Tibial nerve (tissue), 4 donors: ENCODE results near the gene RAPH1.

Source experiments
- CTCF ChIP-seq, 5 experiments: fragments of 200-600 bp in 3 of 5; fragments of 450-650 bp in 2 of 5; sonication (generic) in 3 of 5; IDR thresholded peaks; one replicate each; pipeline ENCODE4 v1.5.1; 2016 to 2019; ENCODE audit warnings: antibody characterized with exemption in 5 of 5, mild to moderate bottlenecking in 3 of 5, moderate library complexity in 2 of 5
- EP300 ChIP-seq, 2 donors: sonication (generic); formaldehyde crosslinking; IDR thresholded peaks; one replicate each; pipeline ENCODE4 v1.6.1; 2017; ENCODE audit warnings: antibody characterized with exemption in 2 of 2, mild to moderate bottlenecking in 1 of 2
- POLR2A ChIP-seq, 2 donors: fragments of 450-650 bp; IDR thresholded peaks; one replicate each; pipeline ENCODE4 v1.6.1; 2017; ENCODE audit warnings: antibody characterized with exemption in 2 of 2, mild to moderate bottlenecking in 2 of 2, moderate library complexity in 2 of 2

GRCh38 chr2:203484266-203485112, 50.6 kb downstream of the RAPH1 start:
- TF ChIP-seq POLR2A (IDR thresholded peaks at IDR 0.05) = no peak
- TF ChIP-seq CTCF (IDR thresholded peaks at IDR 0.05) = peak; percentile 44 to 69 (median 55)
- TF ChIP-seq EP300 (IDR thresholded peaks at IDR 0.05) = peak in 1 of 2 donors; percentile 26
